IPS-20b (cell line): ENCODE data around the gene CIB4.

Experiments used
- H3K27ac ChIP-seq: one replicate; pipeline ENCODE4 v1.5.1; 2013; ENCODE audit warnings: low read length
- H3K27me3 ChIP-seq: 2 replicates; pipeline ENCODE4 v1.6.1; 2013; ENCODE audit warnings: mild to moderate bottlenecking, low read length, inconsistent platforms; ENCODE audit not compliant: insufficient read depth
- H3K36me3 ChIP-seq: 2 replicates; pipeline ENCODE4 v1.6.1; 2013; ENCODE audit warnings: low read depth, mild to moderate bottlenecking, inconsistent platforms, low read length, moderate library complexity; ENCODE audit not compliant: insufficient read depth
- H3K4me1 ChIP-seq: 2 replicates; pipeline ENCODE4 v1.6.1; 2013; ENCODE audit warnings: mild to moderate bottlenecking, control low read depth, inconsistent platforms, low read length, moderate library complexity; ENCODE audit not compliant: insufficient read depth
- H3K4me3 ChIP-seq: 2 replicates; pipeline ENCODE4 v1.5.1; 2013; ENCODE audit warnings: mild to moderate bottlenecking, low read length, inconsistent platforms
- H3K9ac ChIP-seq: 2 replicates; pipeline ENCODE4 v1.6.1; 2013; ENCODE audit warnings: low read depth, mild to moderate bottlenecking, inconsistent platforms, low read length, moderate library complexity
- H3K9me3 ChIP-seq: 2 replicates; pipeline ENCODE4 v1.6.1; 2013; ENCODE audit warnings: mild to moderate bottlenecking, low read depth, low read length, inconsistent platforms; ENCODE audit not compliant: insufficient read depth

Gene CIB4

GRCh38 chr2:26636935-26637334 lies 4.2 kb downstream of the CIB4 start:
- Histone ChIP-seq H3K4me3 (no peak overlapping the region), H3K9me3 (no peaks in the 10 kb centered on the region), H3K27me3 (no peaks in the 10 kb centered on the region)

DNA sequence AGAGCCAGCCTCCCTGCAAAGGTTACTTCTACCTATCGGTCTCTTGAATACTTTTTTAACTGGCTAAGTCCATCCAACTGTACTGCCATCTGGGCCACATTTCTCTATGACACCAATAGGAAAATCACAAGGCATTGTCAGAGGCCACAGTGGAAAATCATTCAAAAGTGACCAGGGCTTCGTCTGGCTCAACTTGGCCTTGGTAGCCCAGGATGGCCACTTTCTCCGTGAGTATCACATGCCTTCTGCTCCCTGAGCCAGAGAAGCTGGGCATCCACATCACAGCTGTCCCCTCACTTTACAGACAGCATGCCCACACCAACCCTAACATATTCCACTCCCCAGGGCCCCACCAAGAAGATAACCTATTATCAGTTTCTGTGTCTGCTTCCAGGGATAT lies 5.8 kb downstream of the CIB4 start:
- Histone ChIP-seq H3K4me3 (no peak overlapping the region), H3K27ac (no peak overlapping the region), H3K36me3 (no peaks in the 10 kb centered on the region), H3K27me3 (no peaks in the 10 kb centered on the region), H3K9me3 (no peaks in the 10 kb centered on the region), H3K9ac (no peak overlapping the region), H3K4me1 (no peaks in the 10 kb centered on the region; the same call in 1 of the 2 replicates)

More at GRCh38 chr2:26636935-26637334, 4.2 kb downstream of the CIB4 start:
- Histone ChIP-seq H3K27ac (no peak overlapping the region), H3K36me3 (no peaks in the 10 kb centered on the region), H3K4me1 (no peaks in the 10 kb centered on the region; the same call in 1 of the 2 replicates), H3K9ac (no peak overlapping the region)

- no peak overlapping the region for H3K4me3 ChIP-seq
- H3K27me3 ChIP-seq, result no peaks in the 10 kb centered on the region
- H3K9me3 ChIP-seq, result no peaks in the 10 kb centered on the region
- H3K27ac ChIP-seq, result no peak overlapping the region
- H3K9ac ChIP-seq, result no peak overlapping the region
- no peaks in the 10 kb centered on the region; the same call in 1 of the 2 replicates for H3K4me1 ChIP-seq
- no peaks in the 10 kb centered on the region for H3K36me3 ChIP-seq
These were observed 6.4 kb downstream of the CIB4 start for GRCh38 chr2:26634636-26635230.

GRCh38 chr2:26633993-26634595 lies 7.1 kb downstream of the CIB4 start:
- Histone ChIP-seq H3K36me3 (no peaks in the 10 kb centered on the region), H3K9me3 (no peaks in the 10 kb centered on the region), H3K9ac (no peak overlapping the region), H3K27ac (no peak overlapping the region), H3K4me3 (no peak overlapping the region), H3K27me3 (no peaks in the 10 kb centered on the region), H3K4me1 (no peaks in the 10 kb centered on the region)

- H3K9me3 ChIP-seq, result no peaks in the 10 kb centered on the region
- H3K36me3 ChIP-seq, result no peaks in the 10 kb centered on the region
- H3K9ac ChIP-seq, result no peak overlapping the region
- H3K27ac ChIP-seq, result no peak overlapping the region
- H3K4me1 ChIP-seq, result no peaks in the 10 kb centered on the region
- no peak overlapping the region for H3K4me3 ChIP-seq
- no peaks in the 10 kb centered on the region for H3K27me3 ChIP-seq
These were observed 7.7 kb downstream of the CIB4 start for GRCh38 chr2:26633351-26633945.

GRCh38 chr2:26632624-26633185 lies 8.5 kb downstream of the CIB4 start:
- Histone ChIP-seq H3K9ac (no peak overlapping the region), H3K36me3 (no peaks in the 10 kb centered on the region), H3K4me3 (no peak overlapping the region), H3K27ac (no peak overlapping the region), H3K4me1 (no peaks in the 10 kb centered on the region), H3K27me3 (no peaks in the 10 kb centered on the region), H3K9me3 (no peaks in the 10 kb centered on the region)

- Histone ChIP-seq H3K27ac (no peak overlapping the region), H3K4me3 (no peak overlapping the region), H3K36me3 (no peaks in the 10 kb centered on the region), H3K9ac (no peak overlapping the region), H3K27me3 (no peaks in the 10 kb centered on the region), H3K9me3 (no peaks in the 10 kb centered on the region), H3K4me1 (no peaks in the 10 kb centered on the region)
These were observed 9.6 kb downstream of the CIB4 start for GRCh38 chr2:26631401-26632170.

GRCh38 chr2:26630669-26631360 lies 10.4 kb downstream of the CIB4 start:
- H3K27me3 ChIP-seq, result no peaks in the 10 kb centered on the region
- H3K9ac ChIP-seq, result no peak overlapping the region
- no peaks in the 10 kb centered on the region for H3K9me3 ChIP-seq
- no peaks in the 10 kb centered on the region for H3K36me3 ChIP-seq
- no peak overlapping the region for H3K4me3 ChIP-seq
- H3K4me1 ChIP-seq, result no peaks in the 10 kb centered on the region
- no peak overlapping the region for H3K27ac ChIP-seq

DNA sequence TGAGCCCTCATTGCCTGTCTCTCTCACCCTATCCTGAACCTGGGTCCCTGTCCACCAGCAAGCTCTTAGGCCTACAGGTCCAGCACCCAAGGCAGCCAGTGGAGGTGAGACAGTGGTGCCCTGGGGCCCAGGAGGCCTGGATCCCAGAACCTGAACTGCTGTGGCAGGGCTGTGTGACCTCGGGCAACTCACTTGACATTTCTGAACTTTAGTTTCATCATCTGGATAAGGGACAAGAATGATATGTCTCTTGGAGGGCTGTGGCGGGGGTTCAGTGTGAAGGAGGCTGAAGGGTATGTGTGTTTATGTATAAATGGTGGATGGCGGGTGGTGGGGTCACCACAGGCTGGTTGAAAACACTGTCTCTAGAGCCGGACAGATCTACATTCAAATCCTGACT lies 10.9 kb downstream of the CIB4 start:
- Histone ChIP-seq H3K9ac (no peak overlapping the region), H3K4me1 (no peaks in the 10 kb centered on the region), H3K27me3 (no peaks in the 10 kb centered on the region), H3K36me3 (no peaks in the 10 kb centered on the region), H3K27ac (no peak overlapping the region), H3K4me3 (no peak overlapping the region), H3K9me3 (no peaks in the 10 kb centered on the region)

GRCh38 chr2:26629751-26630150 lies 11.4 kb downstream of the CIB4 start:
- no peaks in the 10 kb centered on the region for H3K4me1 ChIP-seq
- no peaks in the 10 kb centered on the region for H3K9me3 ChIP-seq
- H3K27me3 ChIP-seq, result no peaks in the 10 kb centered on the region
- no peaks in the 10 kb centered on the region for H3K36me3 ChIP-seq
- H3K27ac ChIP-seq, result no peak overlapping the region
- H3K4me3 ChIP-seq, result no peak overlapping the region
- no peak overlapping the region for H3K9ac ChIP-seq

DNA sequence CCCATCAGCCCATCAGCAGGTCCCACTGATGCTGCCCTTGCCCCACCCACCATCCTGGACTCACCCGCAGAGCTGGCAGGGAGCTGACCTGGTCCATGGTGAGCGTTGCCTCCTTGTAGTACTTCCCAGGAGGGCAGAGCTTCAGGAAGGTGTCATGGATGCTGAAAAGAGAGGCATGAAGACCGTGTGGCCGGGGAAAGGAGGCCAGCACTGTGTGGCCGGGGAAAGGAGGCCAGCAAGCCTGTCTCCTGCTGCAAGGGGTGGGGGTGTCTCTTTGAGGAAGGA lies 11.9 kb downstream of the CIB4 start:
- no peak overlapping the region for H3K9ac ChIP-seq
- H3K4me3 ChIP-seq, result no peak overlapping the region
- no peaks in the 10 kb centered on the region for H3K36me3 ChIP-seq
- no peaks in the 10 kb centered on the region for H3K9me3 ChIP-seq
- no peaks in the 10 kb centered on the region for H3K4me1 ChIP-seq
- H3K27ac ChIP-seq, result no peak overlapping the region
- H3K27me3 ChIP-seq, result no peaks in the 10 kb centered on the region
